ENCODE measurements around the gene AEBP2. TPM values are rescaled to one million over a fixed set of nuclear protein-coding genes. Genes with fewer than 3 reads are reported as not detected.

The AEBP2 gene
- total and polyA plus RNA-seq, 2 of the 13 experiments (the other 11 are each of a cell fraction or from before 2014, with no cell fraction given): 9.2 to 17.9 TPM

DNA sequence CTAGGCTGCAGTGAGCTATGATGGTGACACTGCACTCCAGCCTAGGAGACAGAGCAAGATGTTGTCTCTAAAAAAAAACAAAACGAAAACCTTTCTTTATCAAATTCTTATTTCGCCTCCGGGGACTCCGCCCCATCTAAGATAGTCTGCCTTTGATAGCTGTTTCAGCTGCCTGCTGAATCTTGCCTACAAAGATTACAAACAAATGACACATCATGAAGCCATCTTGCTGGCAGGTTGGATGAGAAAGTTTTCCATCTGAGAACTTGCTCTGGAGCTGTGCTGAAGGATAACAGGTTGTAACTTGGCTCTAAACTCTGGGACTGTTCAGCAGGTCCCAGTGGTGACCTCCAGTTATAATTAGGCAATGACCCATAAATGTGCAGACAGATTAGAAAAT is 41.8 kb upstream of the AEBP2 start:
- in situ Hi-C loops (cut with HindIII; ENCODE audit: extremely low pct_ligation_motif_present, low pct_unique_long_range_greater_than_20kb): no loop called here
- Histone ChIP-seq H2AFZ (ENCODE audit: low read length) (no peak overlapping the region), H3K9me3 (ENCODE audit: low read length) (no peaks in the 10 kb centered on the region), H3K9ac (ENCODE audit: insufficient read depth, low read depth, low read length) (no peak overlapping the region), H3K4me1 (ENCODE audit: insufficient read depth, low read length) (peaks cover 36% of the 10 kb centered on the region), H3K36me3 (replicated peaks in 1 of 2; ENCODE audit: control insufficient read depth in 1 of 2, insufficient read depth in 2 of 2, low read length in 2 of 2) (no peaks in the 10 kb centered on the region), H3K4me3 (replicated peaks in 1 of 3; ENCODE audit: insufficient read depth in 1 of 3, low read depth in 2 of 3, low read length in 3 of 3) (no peak overlapping the region), H3K79me2 (ENCODE audit: insufficient read depth, low read length) (no peaks in the 10 kb centered on the region), H3K27ac (ENCODE audit: extremely low read length, insufficient read depth, low read length) (no peak overlapping the region), H3K4me2 (ENCODE audit: low read depth, low read length) (no peak overlapping the region), H3K27me3 (ENCODE audit: control insufficient read depth in 1 of 2, insufficient read depth in 2 of 2, low read length in 2 of 2) (no peaks in the 10 kb centered on the region), H4K20me1 (ENCODE audit: insufficient read depth, low read length) (no peaks in the 10 kb centered on the region)
- intact Hi-C loops (cut with micrococcal nuclease; ENCODE audit: unreplicated experiment): no loop called here
- no peak for ATAC-seq
- ChIA-PET POLR2A (no interaction called here), CTCF (ENCODE audit: low intra/inter-chr PET ratio, low total read pairs) (no interaction called here)
- no peak for FAIRE-seq
- BruUV-seq (replicated peaks): no TSS peak
- 68% methylated on average over 4 of the region's 4 CpGs for WGBS (ENCODE audit: low lambda C conversion rate)
- no peak for DNase-seq (ENCODE audit: low spot score)
- TF ChIP-seq NFYB (CRISPR knock-in tag; IDR thresholded peaks at IDR 0.05): no peak
- TF ChIP-seq IRF2 (CRISPR knock-in tag; IDR thresholded peaks at IDR 0.05): no peak
- TF ChIP-seq, protein P1, sequence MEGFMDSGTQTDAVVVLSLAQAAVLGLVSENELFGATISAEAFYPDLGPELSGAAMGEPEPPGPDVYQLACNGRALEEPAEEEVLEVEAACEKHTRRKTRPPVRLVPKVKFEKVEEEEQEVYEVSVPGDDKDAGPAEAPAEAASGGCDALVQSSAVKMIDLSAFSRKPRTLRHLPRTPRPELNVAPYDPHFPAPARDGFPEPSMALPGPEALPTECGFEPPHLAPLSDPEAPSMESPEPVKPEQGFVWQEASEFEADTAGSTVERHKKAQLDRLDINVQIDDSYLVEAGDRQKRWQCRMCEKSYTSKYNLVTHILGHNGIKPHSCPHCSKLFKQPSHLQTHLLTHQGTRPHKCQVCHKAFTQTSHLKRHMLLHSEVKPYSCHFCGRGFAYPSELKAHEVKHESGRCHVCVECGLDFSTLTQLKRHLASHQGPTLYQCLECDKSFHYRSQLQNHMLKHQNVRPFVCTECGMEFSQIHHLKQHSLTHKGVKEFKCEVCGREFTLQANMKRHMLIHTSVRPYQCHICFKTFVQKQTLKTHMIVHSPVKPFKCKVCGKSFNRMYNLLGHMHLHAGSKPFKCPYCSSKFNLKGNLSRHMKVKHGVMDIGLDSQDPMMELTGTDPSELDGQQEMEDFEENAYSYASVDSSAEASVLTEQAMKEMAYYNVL (CRISPR knock-in tag; IDR thresholded peaks at IDR 0.05; ENCODE audit: borderline replicate concordance): no peak
- TF ChIP-seq FOSL2 (CRISPR knock-in tag; IDR thresholded peaks at IDR 0.05): no peak
- TF ChIP-seq ZBTB39 (CRISPR knock-in tag; IDR thresholded peaks at IDR 0.05): no peak
- no peak for TF ChIP-seq TOPORS (CRISPR knock-in tag; IDR thresholded peaks at IDR 0.05)
- no peak for TF ChIP-seq CCDC6 (CRISPR knock-in tag; IDR thresholded peaks at IDR 0.05)
- TF ChIP-seq YY1 (IDR thresholded peaks at IDR 0.05; ENCODE audit: insufficient read depth, insufficient replicate concordance, low read depth, low read length): no peak
- no peak for TF ChIP-seq ZNF83 (CRISPR knock-in tag; IDR thresholded peaks at IDR 0.05; ENCODE audit: borderline replicate concordance)
- no peak for TF ChIP-seq ARID4A (CRISPR knock-in tag; IDR thresholded peaks at IDR 0.05; ENCODE audit: borderline replicate concordance)
- TF ChIP-seq, protein P2, sequence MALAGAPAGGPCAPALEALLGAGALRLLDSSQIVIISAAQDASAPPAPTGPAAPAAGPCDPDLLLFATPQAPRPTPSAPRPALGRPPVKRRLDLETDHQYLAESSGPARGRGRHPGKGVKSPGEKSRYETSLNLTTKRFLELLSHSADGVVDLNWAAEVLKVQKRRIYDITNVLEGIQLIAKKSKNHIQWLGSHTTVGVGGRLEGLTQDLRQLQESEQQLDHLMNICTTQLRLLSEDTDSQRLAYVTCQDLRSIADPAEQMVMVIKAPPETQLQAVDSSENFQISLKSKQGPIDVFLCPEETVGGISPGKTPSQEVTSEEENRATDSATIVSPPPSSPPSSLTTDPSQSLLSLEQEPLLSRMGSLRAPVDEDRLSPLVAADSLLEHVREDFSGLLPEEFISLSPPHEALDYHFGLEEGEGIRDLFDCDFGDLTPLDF (CRISPR knock-in tag; IDR thresholded peaks at IDR 0.05): no peak
- TF ChIP-seq ZNF513 (CRISPR knock-in tag; conservative IDR thresholded peaks at IDR 0.05): no peak
- TF ChIP-seq MEIS1 (CRISPR knock-in tag; IDR thresholded peaks at IDR 0.05; ENCODE audit: borderline replicate concordance): no peak
- no peak for TF ChIP-seq FOXO1 (CRISPR knock-in tag; IDR thresholded peaks at IDR 0.05)
